Left lung (tissue), 10 donors: ENCODE data around the gene NEURL2. TPM values are rescaled to one million over a fixed set of nuclear protein-coding genes. Genes with fewer than 3 reads are reported as not detected.
A peak's percentile ranks its signal among the peaks of the same experiment; 100 is the strongest.

Experiments used
- ATAC-seq: fragments of 200-7000 bp; cut with Tn5 transposase; one replicate; pipeline ENCODE4 v1.9.1; 2020; ENCODE audit warnings: moderate library complexity
- DNase-seq, 4 donors: peaks; one replicate each; pipeline ENCODE4 v3.0.0-alpha.2; 2013 to 2020
- H3K27ac ChIP-seq, 2 donors: fragments of 200-600 bp; sonication (generic) in 1 of 2; one replicate each; pipeline versions ENCODE4 v1.5.0 to v1.8.0; 2020 to 2021
- H3K27me3 ChIP-seq, 2 donors: fragments of 200-600 bp; sonication (generic) in 1 of 2; one replicate each; pipeline versions ENCODE4 v1.5.0 to v1.8.0; 2020 to 2021
- H3K36me3 ChIP-seq, 2 donors: fragments of 200-600 bp; sonication (generic) in 1 of 2; one replicate each; pipeline versions ENCODE4 v1.5.0 to v1.8.0; 2020 to 2021
- H3K4me1 ChIP-seq, 2 donors: fragments of 200-600 bp; one replicate each; pipeline ENCODE4 v1.8.0; 2021
- H3K4me3 ChIP-seq, 2 donors: fragments of 200-600 bp; sonication (generic) in 1 of 2; one replicate each; pipeline versions ENCODE4 v1.5.0 to v1.8.0; 2020 to 2021; ENCODE audit warnings: mild to moderate bottlenecking in 1 of 2
- H3K9me3 ChIP-seq, 2 donors: fragments of 200-600 bp; sonication (generic) in 1 of 2; one replicate each; pipeline versions ENCODE4 v1.5.0 to v1.8.0; 2020 to 2021
- CTCF ChIP-seq, 2 donors: fragments of 200-600 bp; sonication (generic) in 1 of 2; IDR thresholded peaks; one replicate each; pipeline versions ENCODE4 v1.5.0 to v1.8.0; 2021; ENCODE audit warnings: antibody characterized with exemption in 2 of 2
- intact Hi-C, 2 donors: fragments of 100-400 bp; cut with DNase I; formaldehyde crosslinking; loops; one replicate each; pipeline versions ENCODE4 v1.11.2 to v1.14.2; 2022
- polyA plus RNA-seq, 6 donors: library from polyadenylated mRNA; unstranded; fragments of 120-200 nt; gene quantifications; one replicate each; pipeline ENCODE4 v1.2.1, GENCODE V29; 2013; ENCODE audit not compliant: insufficient read length in 6 of 6
- total RNA-seq, 2 donors: library from RNA; stranded (reverse); fragmentation: NEBNext Ultra II Directional; extraction: Animal tissue kit (Norgen Biotek cat#: 25700); gene quantifications; one replicate each; pipeline ENCODE4 v1.2.1, GENCODE V29; 2021
- donor health status: DM: no; HTN: yes; CAD: no.
- donor health status: DM: no; HTN: no; CAD: no.

NEURL2 gene
- total and polyA plus RNA-seq, 8 donors: 3.4 to 5.6 (median 4.3) TPM

DNA sequence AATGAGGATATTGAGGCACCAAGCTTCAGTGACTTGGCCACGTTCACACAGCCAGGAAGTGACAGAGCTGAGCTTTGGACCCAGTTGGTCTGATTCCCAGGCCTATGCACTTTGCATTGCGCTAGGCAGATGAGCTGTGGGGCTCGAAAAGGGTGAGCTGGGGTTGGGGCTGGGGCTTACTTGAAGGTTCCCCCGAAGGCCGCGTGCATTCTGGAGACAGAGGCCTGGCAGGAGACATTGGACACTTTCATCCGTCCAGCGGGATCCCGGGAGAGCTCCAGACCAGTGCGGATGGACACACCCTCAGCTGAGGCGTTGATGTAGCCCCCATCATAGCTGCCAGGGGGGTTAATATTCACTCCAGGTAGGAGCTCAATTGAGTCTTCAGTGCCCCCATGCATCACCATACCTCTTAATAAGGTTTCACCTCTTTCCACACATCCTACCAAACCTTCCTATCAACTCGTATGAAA, 18.4 kb upstream of the NEURL2 start:
- Histone ChIP-seq H3K4me3 (peak overlapping the region in 1 of 2 donors; percentile 50), H3K9me3 (no peaks in the 10 kb centered on the region), H3K27ac (peak overlapping the region in 1 of 2 donors; percentile 51), H3K36me3 (peaks cover 0 to 8% of the 10 kb centered on the region in 2 donors), H3K4me1 (peaks cover 6 to 47% of the 10 kb centered on the region in 2 donors), H3K27me3 (peaks cover 0 to 26% of the 10 kb centered on the region in 2 donors)
- intact Hi-C loops: no loop called here
- ATAC-seq (no peak), DNase-seq (peak in 1 of 4 donors; percentile 61)
- no peak for TF ChIP-seq CTCF (IDR thresholded peaks at IDR 0.05)

GRCh38 chr20:45908084-45908483, 17.1 kb upstream of the NEURL2 start:
- DNase-seq (no peak), ATAC-seq (no peak)
- peaks cover 6 to 34% of the 10 kb centered on the region in 2 donors for H3K4me1 ChIP-seq
- no peaks in the 10 kb centered on the region for H3K9me3 ChIP-seq
- no peak overlapping the region for H3K27ac ChIP-seq
- no peak overlapping the region for H3K4me3 ChIP-seq
- H3K36me3 ChIP-seq: peaks cover 0 to 8% of the 10 kb centered on the region in 2 donors
- TF ChIP-seq CTCF (IDR thresholded peaks at IDR 0.05): no peak
- intact Hi-C loops: no loop called here
- H3K27me3 ChIP-seq: peaks cover 0 to 17% of the 10 kb centered on the region in 2 donors

DNA sequence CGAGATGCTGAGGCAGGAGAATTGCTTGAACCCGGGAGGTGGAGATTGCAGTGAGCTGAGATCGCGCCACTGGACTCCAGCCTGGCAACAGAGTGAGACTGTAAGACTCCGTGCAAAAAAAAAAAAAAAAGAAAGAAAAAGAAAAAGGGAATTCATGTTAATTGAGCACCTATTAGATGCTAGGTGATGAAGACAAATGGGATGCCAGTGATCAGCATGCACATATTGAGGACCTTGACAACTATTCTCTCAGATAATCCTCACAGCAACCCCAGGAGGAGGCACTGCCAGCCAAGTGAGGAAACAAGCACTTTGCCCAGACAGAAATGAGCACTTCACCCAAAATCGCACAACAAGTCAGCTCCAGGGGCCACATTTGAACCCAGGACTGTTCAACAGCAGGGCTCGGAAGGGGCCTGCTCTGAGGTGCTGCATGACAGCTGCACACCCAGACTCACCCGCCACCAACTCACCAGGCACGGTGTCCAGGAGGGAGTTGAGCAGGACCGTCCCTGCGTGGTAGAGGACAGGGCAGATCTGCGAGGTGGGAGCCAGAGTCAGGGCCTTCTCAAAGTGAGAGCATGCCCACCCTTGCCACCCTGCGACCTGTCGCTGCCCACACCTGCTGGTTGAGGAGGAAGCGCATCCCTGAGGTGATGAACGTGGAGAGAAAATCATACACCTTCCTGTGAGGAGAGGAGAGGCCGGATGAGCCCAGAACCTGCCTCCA, 16.4 kb upstream of the NEURL2 start:
- Histone ChIP-seq H3K27me3 (peaks cover 0 to 10% of the 10 kb centered on the region in 2 donors), H3K4me1 (peaks cover 2 to 27% of the 10 kb centered on the region in 2 donors), H3K27ac (no peak overlapping the region), H3K9me3 (no peaks in the 10 kb centered on the region), H3K4me3 (no peak overlapping the region), H3K36me3 (peaks cover 0 to 10% of the 10 kb centered on the region in 2 donors)
- intact Hi-C loops: no loop called here
- no peak for TF ChIP-seq CTCF (IDR thresholded peaks at IDR 0.05)
- ATAC-seq (no peak), DNase-seq (peak in 1 of 4 donors; percentile 70)

GRCh38 chr20:45905505-45906079, 14.6 kb upstream of the NEURL2 start:
- peaks cover 0 to 12% of the 10 kb centered on the region in 2 donors for H3K4me1 ChIP-seq
- no peaks in the 10 kb centered on the region for H3K9me3 ChIP-seq
- TF ChIP-seq CTCF (IDR thresholded peaks at IDR 0.05): no peak
- peaks cover 0 to 27% of the 10 kb centered on the region in 2 donors for H3K36me3 ChIP-seq
- no peaks in the 10 kb centered on the region for H3K27me3 ChIP-seq
- intact Hi-C loops: no loop called here
- ATAC-seq: no peak
- H3K4me3 ChIP-seq: no peak overlapping the region
- H3K27ac ChIP-seq: no peak overlapping the region
- peak in 1 of 4 donors; percentile 11 for DNase-seq
